ENCODE data around the gene TMEM43.
"Not testable (repeated sequence)": the region's sequence is repeated elsewhere in the genome, so short reads cannot be mapped to it uniquely, and the experiment has no call there.

The TMEM43 gene

GRCh38 chr3:14124615-14125192, at the start of gene TMEM43, which contains the start of gene CHCHD4:
TMEM43 (plus strand) TSS chr3:14125052; CDS start chr3:14125194, 142 bp downstream.
CHCHD4 (minus strand) TSS chr3:14124870; CDS start chr3:14124676, 194 bp downstream.
- peak; percentile 97 for DNase-seq

GRCh38 chr3:14075233-14075632, 49.6 kb upstream of the TMEM43 start:
- DNase-seq, result not testable (repeated sequence)

GRCh38 chr3:14077310-14077709, 47.5 kb upstream of the TMEM43 start:
- DNase-seq, result no peak

DNA sequence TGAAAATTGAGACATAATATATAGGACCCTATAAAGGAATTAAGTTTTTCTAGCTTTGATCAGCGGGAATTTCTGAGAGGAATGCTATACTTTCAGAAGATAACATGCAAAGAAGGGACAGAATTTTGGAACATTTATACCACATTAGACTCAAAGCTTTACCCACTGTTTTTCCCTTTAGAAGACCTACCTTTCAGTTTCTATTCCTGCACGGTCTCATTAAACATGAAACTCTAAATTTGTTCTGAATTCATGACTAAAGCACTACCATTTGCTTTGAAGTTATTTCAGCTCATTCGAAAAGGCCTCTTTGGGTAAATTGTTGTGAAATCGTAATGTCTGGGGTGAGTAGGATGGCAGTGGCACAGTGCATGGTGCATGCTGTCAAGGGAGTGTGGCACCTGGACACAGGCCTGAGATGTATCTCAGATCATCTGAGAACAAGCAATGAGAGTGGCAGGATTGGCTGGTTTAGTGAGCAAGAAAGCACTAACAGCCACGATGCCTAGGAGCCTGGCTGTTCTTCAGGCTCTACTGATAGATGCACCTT, 42.7 kb upstream of the TMEM43 start:
- DNase-seq, result no peak

DNA sequence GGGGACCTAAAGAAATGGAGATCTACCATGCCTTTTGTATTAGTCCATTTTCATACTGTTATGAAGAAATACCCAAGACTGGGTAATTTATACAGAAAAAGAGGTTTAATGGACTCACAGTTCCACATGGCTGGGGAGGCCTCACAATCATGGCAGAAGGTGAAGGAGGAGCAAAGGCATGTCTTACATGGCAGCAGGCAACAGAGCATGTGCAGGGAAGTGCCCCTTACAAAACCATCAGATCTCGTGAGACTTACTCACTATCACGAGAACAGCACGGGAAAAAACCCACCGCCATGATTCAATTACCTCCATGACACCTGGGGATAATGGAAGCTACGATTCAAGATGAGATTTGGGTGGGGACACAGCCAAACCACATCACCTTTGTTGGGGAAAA, 37.4 kb upstream of the TMEM43 start:
- not testable (repeated sequence) for DNase-seq

- DNase-seq, result not testable (repeated sequence)
These were observed 32.9 kb upstream of the TMEM43 start for GRCh38 chr3:14091959-14092358.

GRCh38 chr3:14092464-14092863, 32.4 kb upstream of the TMEM43 start:
- DNase-seq, result no peak

DNA sequence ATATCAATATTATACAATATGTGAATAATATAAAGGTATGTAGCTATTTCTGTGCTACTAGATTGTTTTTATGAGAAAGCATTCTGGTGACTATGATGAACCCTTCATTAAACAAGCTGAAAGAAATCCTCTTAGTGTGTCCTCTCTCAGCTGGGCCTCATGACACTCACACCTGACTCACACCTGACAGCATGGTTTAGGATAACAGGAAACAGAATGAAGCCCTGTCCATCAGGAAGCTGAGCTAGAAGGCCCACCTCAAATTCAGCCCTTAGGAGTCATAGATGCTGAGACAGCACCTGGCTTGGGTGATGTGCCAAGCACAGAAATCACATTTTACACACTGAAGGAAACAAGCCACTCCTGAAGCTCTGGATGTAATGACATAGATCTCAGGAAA, 31.0 kb upstream of the TMEM43 start:
- DNase-seq, result no peak

GRCh38 chr3:14096742-14097141, 28.1 kb upstream of the TMEM43 start:
- DNase-seq, result no peak

- DNase-seq, result no peak
These were observed 27.0 kb upstream of the TMEM43 start for GRCh38 chr3:14097616-14098391.

DNA sequence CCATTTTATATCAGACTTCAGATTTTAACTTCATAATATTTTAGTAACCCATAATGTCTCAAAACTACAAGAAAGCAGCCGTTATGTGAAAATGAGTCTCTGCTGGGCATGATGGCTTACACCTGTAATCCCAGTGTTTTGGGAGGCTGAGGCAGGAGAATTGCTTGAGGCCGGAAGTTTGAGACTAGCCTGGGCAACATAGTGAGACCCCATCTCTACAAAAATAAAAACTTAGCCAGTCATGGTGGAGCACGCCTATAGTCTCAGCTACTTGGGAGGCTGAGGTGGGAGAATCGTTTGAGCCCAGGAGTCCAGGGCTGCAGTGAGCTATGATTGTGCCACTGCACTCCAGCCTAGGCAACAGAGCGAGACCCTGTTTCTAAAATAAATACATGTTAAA, 15.0 kb upstream of the TMEM43 start:
- not testable (repeated sequence) for DNase-seq

DNA sequence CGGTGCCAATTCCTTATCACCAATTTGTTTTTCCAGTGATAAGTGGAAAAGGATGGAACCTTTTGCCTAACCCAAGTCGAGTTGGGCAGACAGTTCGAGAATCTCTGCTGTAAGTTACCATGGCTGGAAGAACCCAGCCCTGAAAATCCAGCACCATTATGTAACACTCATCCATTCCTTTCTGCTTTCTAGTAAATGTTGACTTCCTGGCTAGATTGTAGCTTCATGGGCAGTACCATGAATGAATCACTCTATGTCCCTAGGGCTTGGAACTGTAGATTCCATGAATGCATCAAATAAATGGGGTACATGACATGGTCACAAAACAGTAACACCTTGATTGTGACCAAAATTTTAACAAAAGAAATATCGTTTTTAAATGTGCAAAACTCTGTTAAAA, 14.2 kb upstream of the TMEM43 start:
- DNase-seq, result no peak

- DNase-seq, result no peak
These were observed 10.8 kb upstream of the TMEM43 start for GRCh38 chr3:14113965-14114635.

- DNase-seq, result no peak
These were observed 7.1 kb upstream of the TMEM43 start for GRCh38 chr3:14117468-14118399.

GRCh38 chr3:14118400-14119381, 6.2 kb upstream of the TMEM43 start:
- no peak for DNase-seq

DNA sequence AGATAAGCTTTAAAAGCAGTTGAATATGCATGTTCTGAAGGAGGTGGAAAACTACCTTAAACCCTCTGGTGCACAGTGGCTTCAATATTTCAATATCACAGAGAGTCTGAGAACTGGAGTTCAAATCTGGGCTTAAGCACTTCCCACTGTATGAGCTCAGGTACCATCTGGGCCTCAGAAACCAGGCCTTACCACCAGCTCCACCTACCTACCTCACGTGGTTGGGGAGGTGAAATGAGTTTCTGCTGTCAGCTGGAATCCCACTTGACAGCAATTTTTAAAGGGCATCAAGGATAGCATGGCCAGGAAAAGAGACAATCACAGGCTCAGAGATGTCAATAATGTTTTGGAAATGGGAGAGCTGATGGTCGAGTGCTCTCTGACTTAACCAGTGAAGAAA, 5.2 kb upstream of the TMEM43 start:
- DNase-seq, result no peak

DNA sequence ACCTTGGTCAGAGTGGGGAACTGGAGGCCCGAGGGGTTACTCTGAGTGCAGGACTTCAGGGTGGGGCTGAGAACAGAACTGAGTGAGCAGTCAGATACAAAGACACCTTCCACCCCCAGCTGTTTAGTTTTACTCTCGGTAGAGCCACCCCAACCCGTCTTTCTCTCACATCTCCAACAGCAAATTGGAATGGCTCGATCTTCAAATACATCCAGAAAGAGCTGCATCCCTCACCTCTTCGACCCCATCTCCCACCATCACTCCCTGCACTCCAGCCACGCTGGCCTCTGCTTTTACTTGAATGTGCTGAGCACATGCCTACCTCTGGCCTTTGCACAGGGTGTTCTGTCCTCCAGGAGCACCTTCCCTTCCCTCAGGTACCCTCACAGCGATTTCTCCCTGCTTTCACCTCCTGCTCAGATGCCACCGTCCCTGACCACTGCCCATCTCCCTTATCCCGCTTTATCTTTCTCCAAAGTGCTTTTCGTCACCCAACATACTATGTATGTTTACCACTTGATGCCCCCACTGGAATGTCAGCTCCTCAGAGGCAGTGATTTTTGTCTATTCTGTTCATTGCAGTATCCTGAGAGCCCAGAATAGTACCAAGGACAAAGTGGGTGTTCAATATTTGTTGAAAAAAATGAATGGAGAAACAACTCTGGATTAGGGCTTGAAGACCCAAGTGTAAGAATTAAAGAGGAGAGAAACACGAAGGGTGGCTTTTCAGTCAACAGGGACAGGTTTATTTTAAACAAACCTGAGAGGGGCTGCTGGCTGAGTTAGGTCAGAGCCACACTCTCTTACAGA, 4.5 kb upstream of the TMEM43 start:
- no peak for DNase-seq

DNA sequence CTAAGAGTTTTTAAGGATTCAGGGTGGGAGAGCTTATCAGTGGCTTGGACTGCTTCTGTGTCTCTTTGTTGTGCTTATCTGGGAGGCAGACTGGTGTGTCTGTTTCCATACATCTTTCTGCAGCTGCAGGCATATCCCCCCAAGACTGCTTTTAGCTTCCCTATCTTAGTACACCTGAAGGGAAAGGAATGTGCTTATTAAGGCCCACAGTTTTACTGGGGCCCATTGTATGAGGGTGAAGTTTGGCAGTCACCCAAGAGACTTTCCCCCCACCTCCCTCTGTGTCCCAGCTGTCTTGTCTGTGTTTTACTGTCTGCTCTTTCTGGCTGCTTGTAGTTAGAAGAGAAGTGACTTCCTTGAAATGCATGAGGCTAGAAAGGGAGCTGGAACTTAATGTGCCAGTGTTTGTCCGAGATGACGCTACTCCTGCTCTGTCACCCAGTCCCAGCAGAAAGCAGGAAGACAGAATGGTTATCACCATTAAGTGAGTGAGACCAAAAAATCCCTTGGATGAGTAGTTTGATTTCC, 3.9 kb upstream of the TMEM43 start:
- not testable (repeated sequence) for DNase-seq

DNA sequence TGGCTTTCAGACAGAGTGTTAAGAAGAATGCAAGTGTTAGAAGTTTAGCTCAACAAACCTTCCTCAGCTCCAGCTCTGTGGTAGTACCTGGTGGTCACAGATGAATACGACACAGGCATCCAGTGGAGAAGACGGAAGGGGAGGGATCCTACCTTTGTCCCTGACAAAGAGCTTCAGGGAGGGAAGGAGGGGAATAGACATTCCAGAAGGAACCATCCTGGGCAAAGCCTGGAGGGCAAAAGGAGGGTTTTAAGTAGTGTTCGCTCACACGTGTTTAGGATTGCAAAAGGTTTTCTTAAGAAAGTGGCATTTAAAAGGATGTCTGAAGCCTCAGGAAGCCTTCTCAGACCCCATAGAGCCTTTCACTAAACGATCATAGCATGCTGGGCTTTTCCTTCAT, 3.0 kb upstream of the TMEM43 start:
- no peak for DNase-seq

- no peak for DNase-seq
These were observed 2.6 kb upstream of the TMEM43 start for GRCh38 chr3:14122301-14122700.
